Thoracic aorta (tissue), 2 donors: Measurements from ENCODE around the gene HDAC4. TPM values are rescaled to one million over a fixed set of nuclear protein-coding genes. Genes with fewer than 3 reads are reported as not detected.

Experiments
- ATAC-seq: fragments of 150-250 bp; one replicate; pipeline ENCODE4 v1.8.0; 2017; ENCODE audit warnings: low read depth; ENCODE audit not compliant: insufficient number of reproducible peaks, low FRiP score
- DNase-seq: peaks from one replicate; pipeline ENCODE4 v3.0.0-alpha.2; 2020; ENCODE audit warnings: low spot score
- H3K27ac ChIP-seq, 2 donors: fragments of 200-600 bp; sonication (generic); 1 replicate in 1 of 2; 2 replicates in 1 of 2; pipeline ENCODE4 v1.5.1; 2016; ENCODE audit warnings: mild to moderate bottlenecking in 2 of 2, moderate library complexity in 2 of 2
- H3K27me3 ChIP-seq: fragments of 200-600 bp; sonication (generic); replicated peaks from 2 replicates; pipeline ENCODE4 v1.6.0; 2016; ENCODE audit warnings: mild to moderate bottlenecking; ENCODE audit not compliant: insufficient read depth
- H3K36me3 ChIP-seq: fragments of 200-600 bp; sonication (generic); one replicate; pipeline ENCODE4 v1.5.1; 2016
- H3K4me1 ChIP-seq, 2 donors: fragments of 200-600 bp; sonication (generic); 1 replicate in 1 of 2; 2 replicates in 1 of 2; pipeline versions ENCODE4 v1.5.1 to v1.6.0; 2016; ENCODE audit warnings: low read depth in 2 of 2, mild to moderate bottlenecking in 1 of 2; ENCODE audit not compliant: control insufficient read depth in 1 of 2
- H3K4me3 ChIP-seq: fragments of 200-600 bp; sonication (generic); 2 replicates; pipeline ENCODE4 v1.5.1; 2016; ENCODE audit warnings: mild to moderate bottlenecking
- H3K9me3 ChIP-seq: fragments of 200-600 bp; sonication (generic); 2 replicates; pipeline ENCODE4 v1.5.1; 2016
- CTCF ChIP-seq: fragments of 200-600 bp; sonication (generic); IDR thresholded peaks from one replicate; pipeline ENCODE4 v1.5.1; 2019; ENCODE audit warnings: antibody characterized with exemption
- total RNA-seq, 2 donors: library from RNA; depleted of rRNA; stranded (reverse); fragments of >200 nt; gene quantifications; one replicate each; pipeline versions ENCODE4 v1.1.0 to v1.2.3, GENCODE V29; 2016

Gene HDAC4
- total RNA-seq, 2 donors from 2014 or later, result 79.2 to 163 TPM

GRCh38 chr2:239206042-239206441 lies 194.8 kb downstream of the HDAC4 start:
- no peak overlapping the region for H3K27ac ChIP-seq
- no peaks in the 10 kb centered on the region for H3K36me3 ChIP-seq
- no peaks in the 10 kb centered on the region for H3K27me3 ChIP-seq
- peaks cover 0 to 13% of the 10 kb centered on the region in 2 donors for H3K4me1 ChIP-seq
- DNase-seq (no peak), ATAC-seq (no peak)
- no peak overlapping the region for H3K4me3 ChIP-seq
- no peaks in the 10 kb centered on the region for H3K9me3 ChIP-seq
- TF ChIP-seq CTCF, result no peak

- ATAC-seq (no peak), DNase-seq (no peak)
- Histone ChIP-seq H3K36me3 (no peaks in the 10 kb centered on the region), H3K27ac (no peak overlapping the region), H3K4me1 (peaks cover 0 to 18% of the 10 kb centered on the region in 2 donors), H3K27me3 (no peaks in the 10 kb centered on the region), H3K4me3 (no peak overlapping the region), H3K9me3 (no peaks in the 10 kb centered on the region)
- no peak for TF ChIP-seq CTCF
These were observed 195.8 kb downstream of the HDAC4 start for GRCh38 chr2:239204876-239205468.

GRCh38 chr2:239204136-239204875 lies 196.5 kb downstream of the HDAC4 start:
- peaks cover 0 to 18% of the 10 kb centered on the region in 2 donors for H3K4me1 ChIP-seq
- no peak overlapping the region for H3K4me3 ChIP-seq
- no peaks in the 10 kb centered on the region for H3K36me3 ChIP-seq
- ATAC-seq (no peak), DNase-seq (no peak)
- no peak for TF ChIP-seq CTCF
- no peaks in the 10 kb centered on the region for H3K9me3 ChIP-seq
- no peak overlapping the region for H3K27ac ChIP-seq
- no peaks in the 10 kb centered on the region for H3K27me3 ChIP-seq

- H3K27me3 ChIP-seq, result no peaks in the 10 kb centered on the region
- H3K36me3 ChIP-seq, result no peaks in the 10 kb centered on the region
- H3K27ac ChIP-seq, result no peak overlapping the region
- peaks cover 0 to 18% of the 10 kb centered on the region in 2 donors for H3K4me1 ChIP-seq
- no peak for DNase-seq
- no peaks in the 10 kb centered on the region for H3K9me3 ChIP-seq
- TF ChIP-seq CTCF, result no peak
- no peak overlapping the region for H3K4me3 ChIP-seq
- ATAC-seq, result no peak
These were observed 197.2 kb downstream of the HDAC4 start for GRCh38 chr2:239203443-239204135.

GRCh38 chr2:239202836-239203235 lies 198.0 kb downstream of the HDAC4 start:
- no peak for DNase-seq
- Histone ChIP-seq H3K4me1 (peaks cover 0 to 18% of the 10 kb centered on the region in 2 donors), H3K27ac (no peak overlapping the region), H3K9me3 (no peaks in the 10 kb centered on the region), H3K4me3 (no peak overlapping the region), H3K36me3 (peaks cover 3% of the 10 kb centered on the region), H3K27me3 (no peaks in the 10 kb centered on the region)
- ATAC-seq, result no peak
- TF ChIP-seq CTCF, result no peak
